WI38 (cell line): ENCODE results near the gene ANKRD31.

Source experiments
- H3K4me3 ChIP-seq: 2 replicates; pipeline ENCODE4 v1.5.1; 2011; ENCODE audit warnings: low read depth, mild to moderate bottlenecking, control low read depth, low read length
- TF ChIP-seq, protein P1 (sequence below): IDR thresholded peaks from 2 replicates; pipeline ENCODE4 v1.5.1; 2012; ENCODE audit warnings: low read depth, mild to moderate bottlenecking, control low read depth, low read length

Gene ANKRD31

DNA sequence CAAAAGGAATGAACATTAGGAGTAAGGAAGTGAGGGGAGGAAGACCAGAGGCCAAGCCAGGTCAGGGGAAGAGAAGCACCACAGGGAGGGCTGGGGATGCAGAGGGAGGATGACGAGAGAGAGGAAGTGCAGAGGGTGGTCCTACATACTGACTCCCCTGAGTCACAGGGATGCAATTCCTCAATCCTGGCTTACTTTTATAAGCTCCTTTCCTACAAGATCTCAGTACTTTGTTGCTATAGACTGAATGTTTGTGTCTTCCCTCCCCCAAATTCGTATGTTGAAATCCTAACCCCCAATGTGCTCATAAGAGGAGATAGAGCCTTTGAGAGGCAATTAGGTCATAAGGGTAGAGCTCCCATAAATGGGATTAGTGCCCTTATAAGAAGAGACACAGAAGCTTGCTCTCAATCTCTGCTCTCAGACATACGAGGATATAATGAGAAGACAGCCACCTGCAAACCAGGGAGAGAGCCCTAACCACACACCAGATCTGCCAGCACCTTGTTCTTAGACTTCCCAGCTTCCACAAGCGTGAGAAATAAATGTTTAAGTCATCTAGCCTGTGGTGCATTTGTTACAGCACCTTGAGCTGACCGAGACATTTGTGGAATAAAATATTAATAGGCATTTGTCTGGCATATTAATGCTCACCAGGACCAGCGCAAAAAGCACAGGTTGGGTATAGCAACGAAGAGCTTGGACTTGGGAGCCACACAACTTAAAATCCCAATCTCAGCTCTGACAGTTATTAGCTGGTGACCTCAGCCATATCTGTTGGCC lies 217.7 kb downstream of the ANKRD31 start:
- TF ChIP-seq, protein P1, sequence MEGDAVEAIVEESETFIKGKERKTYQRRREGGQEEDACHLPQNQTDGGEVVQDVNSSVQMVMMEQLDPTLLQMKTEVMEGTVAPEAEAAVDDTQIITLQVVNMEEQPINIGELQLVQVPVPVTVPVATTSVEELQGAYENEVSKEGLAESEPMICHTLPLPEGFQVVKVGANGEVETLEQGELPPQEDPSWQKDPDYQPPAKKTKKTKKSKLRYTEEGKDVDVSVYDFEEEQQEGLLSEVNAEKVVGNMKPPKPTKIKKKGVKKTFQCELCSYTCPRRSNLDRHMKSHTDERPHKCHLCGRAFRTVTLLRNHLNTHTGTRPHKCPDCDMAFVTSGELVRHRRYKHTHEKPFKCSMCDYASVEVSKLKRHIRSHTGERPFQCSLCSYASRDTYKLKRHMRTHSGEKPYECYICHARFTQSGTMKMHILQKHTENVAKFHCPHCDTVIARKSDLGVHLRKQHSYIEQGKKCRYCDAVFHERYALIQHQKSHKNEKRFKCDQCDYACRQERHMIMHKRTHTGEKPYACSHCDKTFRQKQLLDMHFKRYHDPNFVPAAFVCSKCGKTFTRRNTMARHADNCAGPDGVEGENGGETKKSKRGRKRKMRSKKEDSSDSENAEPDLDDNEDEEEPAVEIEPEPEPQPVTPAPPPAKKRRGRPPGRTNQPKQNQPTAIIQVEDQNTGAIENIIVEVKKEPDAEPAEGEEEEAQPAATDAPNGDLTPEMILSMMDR = no peak
- H3K4me3 ChIP-seq = no peak overlapping the region
